ENCODE data around the gene MYOM3. TPM values are rescaled to one million over a fixed set of nuclear protein-coding genes. Genes with fewer than 3 reads are reported as not detected.

Gene MYOM3
- total and polyA plus RNA-seq, 8 donors, result 0.06 to 0.52 (median 0.27) TPM; not detected in 1

GRCh38 chr1:24126672-24127023 is 14.7 kb upstream of the MYOM3 start:
- no peak for DNase-seq
- H3K36me3 ChIP-seq, result no peaks in the 10 kb centered on the region
- TF ChIP-seq CTCF (IDR thresholded peaks at IDR 0.05), result no peak
- H3K27me3 ChIP-seq, result no peaks in the 10 kb centered on the region
- intact Hi-C loops (cut with DNase I), result no loop called here
- H3K27ac ChIP-seq, result no peak overlapping the region
- H3K9me3 ChIP-seq, result peaks cover 0 to 15% of the 10 kb centered on the region in 2 donors
- no peak for ATAC-seq
- H3K4me3 ChIP-seq, result no peak overlapping the region
- no peaks in the 10 kb centered on the region for H3K4me1 ChIP-seq

DNA sequence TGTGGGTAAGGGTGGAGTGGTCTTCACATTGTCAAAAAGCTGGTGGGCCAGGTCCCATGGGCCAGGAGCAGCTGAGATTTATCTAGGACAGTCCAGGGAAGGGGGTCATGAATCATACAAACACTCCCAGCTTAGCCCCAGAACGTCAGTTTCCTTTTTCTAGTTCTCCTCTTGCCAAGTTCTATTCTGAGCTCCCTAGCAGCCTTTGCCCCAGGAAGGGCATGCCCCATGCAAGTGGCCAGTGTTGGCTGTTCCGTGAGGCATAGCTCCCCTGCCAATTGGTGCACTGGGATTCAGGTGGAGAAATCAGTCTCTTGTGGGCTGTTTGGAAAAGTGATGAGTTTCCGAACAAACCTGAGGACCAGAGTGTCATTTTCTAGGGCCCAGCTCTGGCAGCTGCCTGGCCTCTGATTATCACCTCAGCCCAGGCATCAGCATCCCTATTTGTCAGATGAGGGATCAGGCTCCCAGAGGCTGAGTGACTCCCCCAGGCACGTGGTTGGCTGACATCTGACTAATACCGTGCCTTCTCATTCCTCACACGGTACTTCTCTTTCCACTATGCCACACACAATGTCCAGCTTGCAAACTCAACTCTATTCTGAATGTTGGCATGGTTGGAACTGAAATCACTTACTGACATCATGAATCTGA is 14.2 kb upstream of the MYOM3 start:
- DNase-seq, result no peak
- H3K4me3 ChIP-seq, result no peak overlapping the region
- H3K27me3 ChIP-seq, result no peaks in the 10 kb centered on the region
- intact Hi-C loops (cut with DNase I), result no loop called here
- no peak for TF ChIP-seq CTCF (IDR thresholded peaks at IDR 0.05)
- H3K36me3 ChIP-seq, result no peaks in the 10 kb centered on the region
- H3K9me3 ChIP-seq, result peaks cover 0 to 15% of the 10 kb centered on the region in 2 donors
- ATAC-seq, result no peak
- no peaks in the 10 kb centered on the region for H3K4me1 ChIP-seq
- no peak overlapping the region for H3K27ac ChIP-seq

DNA sequence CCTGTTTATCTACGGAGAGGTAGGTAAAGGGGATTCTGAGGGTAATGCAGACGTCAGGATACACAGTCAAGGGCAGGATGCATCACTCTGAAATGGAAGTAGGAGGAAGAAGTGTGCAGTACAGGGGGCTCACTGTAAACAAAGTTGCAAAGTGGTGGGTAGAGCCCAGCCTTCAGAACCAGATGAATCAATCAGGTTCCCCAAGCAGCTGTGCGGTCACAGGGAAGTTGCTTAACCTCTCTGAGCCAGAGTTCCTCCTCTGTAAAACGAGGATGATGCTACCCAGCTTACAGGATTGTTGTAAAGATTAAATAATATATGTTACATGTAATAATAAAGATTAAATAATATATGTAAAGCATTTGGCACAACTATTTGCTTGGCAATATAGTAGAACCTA is 13.5 kb upstream of the MYOM3 start:
- no peaks in the 10 kb centered on the region for H3K4me1 ChIP-seq
- H3K9me3 ChIP-seq, result peaks cover 0 to 8% of the 10 kb centered on the region in 2 donors
- no peak overlapping the region for H3K27ac ChIP-seq
- H3K4me3 ChIP-seq, result no peak overlapping the region
- no peaks in the 10 kb centered on the region for H3K36me3 ChIP-seq
- DNase-seq, result no peak
- no peak for ATAC-seq
- TF ChIP-seq CTCF (IDR thresholded peaks at IDR 0.05), result no peak
- intact Hi-C loops (cut with DNase I), result no loop called here
- H3K27me3 ChIP-seq, result no peaks in the 10 kb centered on the region

GRCh38 chr1:24124980-24125379 is 13.0 kb upstream of the MYOM3 start:
- ATAC-seq, result no peak
- no peak overlapping the region for H3K27ac ChIP-seq
- H3K4me1 ChIP-seq, result no peaks in the 10 kb centered on the region
- intact Hi-C loops (cut with DNase I), result no loop called here
- H3K9me3 ChIP-seq, result peaks cover 0 to 3% of the 10 kb centered on the region in 2 donors
- no peak for DNase-seq
- no peak for TF ChIP-seq CTCF (IDR thresholded peaks at IDR 0.05)
- H3K27me3 ChIP-seq, result no peaks in the 10 kb centered on the region
- H3K4me3 ChIP-seq, result no peak overlapping the region
- H3K36me3 ChIP-seq, result no peaks in the 10 kb centered on the region

DNA sequence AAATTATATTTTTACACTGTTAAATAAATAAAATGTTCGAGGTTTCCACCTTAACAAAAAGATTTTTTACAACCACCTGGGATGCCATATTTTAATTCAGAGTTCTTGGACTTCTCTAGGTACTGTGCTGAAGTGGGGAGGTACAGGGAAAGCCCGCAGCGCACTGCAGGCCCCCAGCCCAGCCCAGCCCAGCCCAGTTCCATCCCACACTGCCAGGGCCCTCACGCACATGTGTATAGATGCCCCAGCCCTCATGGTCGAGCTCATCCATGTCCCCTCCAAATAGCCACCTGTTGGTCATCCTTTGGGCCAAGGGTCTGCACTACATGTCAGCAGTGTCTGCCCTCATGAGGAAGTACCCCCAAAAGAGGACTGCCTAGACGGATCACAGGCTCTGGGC is 11.7 kb upstream of the MYOM3 start:
- intact Hi-C loops (cut with DNase I), result no loop called here
- no peak for ATAC-seq
- Histone ChIP-seq H3K4me1 (no peaks in the 10 kb centered on the region), H3K27me3 (peaks cover 0 to 3% of the 10 kb centered on the region in 2 donors), H3K27ac (no peak overlapping the region), H3K9me3 (no peaks in the 10 kb centered on the region), H3K36me3 (no peaks in the 10 kb centered on the region), H3K4me3 (no peak overlapping the region)
- TF ChIP-seq CTCF (IDR thresholded peaks at IDR 0.05), result no peak
- no peak for DNase-seq
